PC-3 (cell line): ENCODE measurements around the gene ZNF311.

Experiments used
- CTCF ChIP-seq: fragments of 300-600 bp; sonication (generic); conservative IDR thresholded peaks from 2 replicates; pipeline ENCODE4 v1.5.1; 2017; ENCODE audit warnings: antibody characterized with exemption, low read depth, mild to moderate bottlenecking, low read length
- EZH2 ChIP-seq: fragments of 300-600 bp; sonication (generic); IDR thresholded peaks from one replicate; pipeline ENCODE4 v1.6.1; 2017; ENCODE audit warnings: antibody characterized with exemption, mild to moderate bottlenecking, low read length; ENCODE audit not compliant: unreplicated experiment

GRCh38 chr6:28978959-28979561, 26.1 kb downstream of the ZNF311 start:
- no peak for TF ChIP-seq CTCF
- TF ChIP-seq EZH2: no peak
